Measurements from ENCODE around the gene ANKRD13D.

Gene ANKRD13D

DNA sequence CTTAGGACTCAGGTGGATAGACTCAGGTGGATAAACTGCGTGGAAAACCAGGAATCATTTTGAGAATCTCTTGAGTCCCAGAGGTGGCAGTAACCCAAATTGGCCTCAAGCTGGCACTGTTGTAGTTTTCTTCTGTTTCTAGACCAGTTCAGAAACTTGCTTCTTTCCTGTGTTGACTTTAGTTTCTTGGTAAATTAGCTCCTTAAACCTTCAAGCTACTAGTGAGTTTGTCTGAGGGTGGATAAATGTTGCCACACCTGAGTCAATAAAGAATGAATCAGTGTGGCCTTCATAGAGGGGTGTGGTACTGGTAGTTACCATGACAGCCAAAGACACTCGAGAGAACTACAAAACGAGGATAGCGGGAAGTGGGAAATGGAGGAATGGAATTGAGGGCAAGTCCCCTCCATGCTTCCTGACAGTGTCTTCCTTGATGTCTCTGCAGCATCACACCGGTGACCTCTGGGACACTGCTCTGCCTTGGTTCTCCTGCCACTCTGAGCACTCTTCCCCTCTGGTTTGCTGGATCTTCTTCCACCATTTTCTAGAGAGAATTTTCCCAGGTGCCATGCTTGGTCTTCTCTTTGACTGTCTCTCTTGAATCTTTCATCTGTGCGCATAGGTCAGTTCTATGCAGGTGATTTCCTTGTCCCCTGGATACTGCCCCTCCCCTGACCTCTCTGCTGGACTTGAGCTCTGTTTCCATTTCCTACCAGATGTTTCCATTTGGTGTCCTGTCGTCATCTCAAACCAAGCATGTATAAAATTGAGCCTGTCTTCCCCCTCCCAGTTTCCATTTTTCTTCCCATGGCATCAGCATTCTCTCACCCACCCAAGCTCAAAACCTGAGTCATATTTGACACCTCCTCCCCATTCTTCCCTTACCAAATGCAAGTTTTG is 57.1 kb downstream of the ANKRD13D start:
- no peak overlapping the region for H3K4me3 Mint-ChIP-seq
- H3K27me3 Mint-ChIP-seq: no peaks in the 10 kb centered on the region
- H3K36me3 Mint-ChIP-seq: peaks cover under 1% of the 10 kb centered on the region
- ATAC-seq (ENCODE audit: low read depth) (peak; percentile 54), DNase-seq (ENCODE audit: low spot score in 2 of 2) (no peak)
- peaks cover 43% of the 10 kb centered on the region for H3K4me1 Mint-ChIP-seq
- no peak overlapping the region for H3K27ac Mint-ChIP-seq
- no peaks in the 10 kb centered on the region for H3K9me3 Mint-ChIP-seq

DNA sequence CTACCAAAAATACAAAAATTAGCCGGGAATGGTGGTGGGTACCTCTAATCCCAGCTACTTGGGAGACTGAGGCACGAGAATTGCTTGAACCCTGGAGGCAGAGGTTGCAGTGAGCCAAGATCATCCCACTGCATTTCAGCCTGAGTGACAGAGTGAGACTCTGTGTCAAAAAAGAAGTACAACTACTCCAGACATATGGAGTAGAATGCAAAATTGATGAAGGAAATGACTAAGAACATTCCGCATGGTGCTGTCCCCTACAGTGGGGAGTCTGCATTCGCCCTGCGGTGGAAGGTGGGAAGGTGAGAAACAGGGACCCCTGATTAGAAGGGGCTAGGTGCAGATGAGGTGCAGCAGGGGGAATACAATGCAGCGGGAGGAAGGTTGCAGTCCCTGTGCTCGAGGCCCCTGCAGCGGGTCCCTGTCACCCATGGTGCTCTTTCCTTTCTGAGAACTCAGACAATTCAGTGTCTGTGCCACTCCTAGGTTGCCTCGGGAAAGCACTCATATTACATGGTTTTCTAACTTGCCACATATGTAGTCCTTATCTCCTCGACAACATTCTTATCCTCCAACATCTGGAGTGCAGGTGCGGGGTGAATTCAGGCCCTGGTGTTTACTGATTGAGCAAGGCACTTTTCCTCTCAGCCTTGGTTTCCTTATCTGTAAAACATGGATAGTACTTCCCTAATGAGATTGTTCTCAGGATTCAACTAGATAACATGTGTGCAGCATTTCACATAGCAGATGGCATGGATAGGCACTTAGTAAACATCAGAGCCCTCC is 59.1 kb downstream of the ANKRD13D start:
- Mint-ChIP-seq H3K4me3 (no peak overlapping the region), H3K9me3 (no peaks in the 10 kb centered on the region), H3K36me3 (peaks cover 1% of the 10 kb centered on the region), H3K27me3 (no peaks in the 10 kb centered on the region), H3K4me1 (peaks cover 45% of the 10 kb centered on the region), H3K27ac (peak overlapping the region; percentile 11)
- DNase-seq (ENCODE audit: low spot score in 2 of 2): no peak
- ATAC-seq (ENCODE audit: low read depth): no peak

DNA sequence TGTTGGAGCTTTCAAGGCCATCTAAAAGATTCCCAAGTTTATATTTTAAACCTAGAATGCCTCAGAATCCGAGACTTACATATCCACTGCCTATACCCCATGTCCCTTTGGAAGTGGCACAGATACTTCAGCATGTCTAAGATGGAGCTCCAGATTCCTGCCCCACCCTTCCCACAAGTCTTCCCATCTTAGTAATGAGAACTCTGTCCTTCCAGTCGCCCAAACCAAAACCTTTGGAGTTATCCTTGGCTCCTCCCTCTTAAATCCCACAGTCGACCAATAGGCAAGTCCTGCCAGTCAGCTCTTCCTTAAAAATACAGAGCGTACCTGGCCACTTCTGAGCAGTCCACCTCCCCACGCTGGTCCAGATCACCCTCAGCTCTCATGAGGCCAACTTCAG is 59.9 kb downstream of the ANKRD13D start:
- DNase-seq (ENCODE audit: low spot score in 2 of 2) (no peak), ATAC-seq (ENCODE audit: low read depth) (no peak)
- peaks cover 49% of the 10 kb centered on the region for H3K4me1 Mint-ChIP-seq
- peak overlapping the region; percentile 58 for H3K27ac Mint-ChIP-seq
- H3K27me3 Mint-ChIP-seq: no peaks in the 10 kb centered on the region
- peaks cover 1% of the 10 kb centered on the region for H3K36me3 Mint-ChIP-seq
- H3K9me3 Mint-ChIP-seq: no peaks in the 10 kb centered on the region
- no peak overlapping the region for H3K4me3 Mint-ChIP-seq

DNA sequence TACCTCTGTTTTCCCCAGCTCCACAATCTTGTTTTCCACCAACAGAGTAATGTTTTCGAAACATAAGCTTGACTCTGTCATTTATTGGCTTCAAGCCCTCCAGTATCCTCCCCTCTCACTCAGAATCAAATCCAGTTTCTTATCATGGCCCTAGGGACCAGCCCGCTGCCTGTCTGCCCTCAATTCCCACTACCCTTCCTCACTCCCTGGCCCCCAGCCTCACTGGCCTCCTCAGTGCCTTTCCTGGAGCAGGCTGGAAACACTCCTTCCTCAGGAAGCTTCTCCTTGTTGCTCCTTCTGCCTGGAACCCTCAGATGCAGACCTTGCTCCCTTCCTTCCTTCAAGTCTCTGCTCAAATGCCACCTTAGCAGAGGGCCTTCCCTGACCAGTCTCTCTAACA is 60.4 kb downstream of the ANKRD13D start:
- Mint-ChIP-seq H3K36me3 (peaks cover 1% of the 10 kb centered on the region), H3K27ac (peak overlapping the region; percentile 58), H3K4me1 (peaks cover 50% of the 10 kb centered on the region), H3K27me3 (no peaks in the 10 kb centered on the region), H3K9me3 (no peaks in the 10 kb centered on the region), H3K4me3 (peak overlapping the region; percentile 56)
- DNase-seq (ENCODE audit: low spot score in 2 of 2): no peak
- ATAC-seq (ENCODE audit: low read depth): no peak

DNA sequence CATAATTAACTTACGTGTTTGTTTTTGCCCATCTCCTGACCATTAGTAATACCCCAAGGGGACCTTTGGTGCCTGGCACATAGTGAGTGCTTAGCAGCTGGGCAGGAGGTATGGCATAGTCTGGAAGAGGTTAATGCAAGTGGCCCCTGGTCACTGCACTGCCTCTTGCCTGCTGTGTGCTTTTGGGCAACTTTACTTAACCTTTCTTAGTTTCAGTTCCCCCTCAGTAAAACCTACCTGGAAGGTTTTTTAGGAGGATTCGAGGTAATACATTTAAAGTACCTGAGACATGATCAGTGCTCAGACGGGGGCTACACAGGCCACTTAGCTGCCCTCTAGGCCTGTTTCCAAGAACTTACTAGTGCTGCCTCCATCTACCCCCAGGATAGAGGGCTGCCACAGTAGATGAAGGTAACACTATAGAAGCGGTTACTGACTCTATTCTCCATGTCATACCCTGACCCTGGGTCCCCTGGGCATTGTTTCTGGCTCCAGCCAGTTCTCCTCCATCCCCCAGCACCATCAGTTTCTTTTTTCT is 60.9 kb downstream of the ANKRD13D start:
- Mint-ChIP-seq H3K27me3 (no peaks in the 10 kb centered on the region), H3K4me3 (peak overlapping the region; percentile 56), H3K27ac (peak overlapping the region; percentile 58), H3K36me3 (peaks cover 1% of the 10 kb centered on the region), H3K9me3 (no peaks in the 10 kb centered on the region), H3K4me1 (peaks cover 52% of the 10 kb centered on the region)
- no peak for DNase-seq (ENCODE audit: low spot score in 2 of 2)
- ATAC-seq (ENCODE audit: low read depth): no peak

DNA sequence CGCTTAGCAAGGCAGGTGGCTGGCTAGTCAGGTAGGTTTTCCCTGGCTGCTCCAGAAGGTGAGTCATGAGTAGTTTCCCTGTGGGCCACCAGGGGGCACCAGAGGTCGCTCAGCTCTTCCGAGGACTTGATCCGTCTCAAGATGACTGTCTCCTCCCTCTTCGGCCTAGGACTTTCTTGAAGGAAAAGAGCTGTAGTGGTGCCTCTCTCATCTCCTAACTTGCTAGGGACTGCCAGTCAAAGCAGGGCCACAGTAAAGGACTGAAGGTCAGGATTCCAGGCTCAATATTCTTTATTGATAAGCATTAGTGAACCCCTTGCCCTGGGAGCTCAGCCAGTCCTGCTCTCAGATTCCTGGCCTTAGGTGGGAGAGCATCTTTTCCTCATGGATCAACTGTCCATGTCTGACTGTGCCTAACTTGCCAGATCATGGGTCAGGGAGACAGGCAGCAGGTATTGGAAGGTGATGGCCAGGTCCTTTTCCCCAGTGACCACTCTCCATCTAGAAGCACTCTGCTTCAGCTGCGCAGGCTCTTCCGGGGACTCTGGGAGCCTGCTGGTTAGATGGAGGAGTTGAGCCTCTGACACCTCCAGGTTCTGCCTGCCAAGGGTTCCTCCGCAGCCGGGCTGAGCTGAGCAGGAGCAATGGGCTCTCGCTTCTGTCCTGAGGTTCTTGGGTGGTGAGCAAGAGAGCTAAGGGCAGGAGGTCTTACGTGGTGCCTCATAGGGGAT is 62.3 kb downstream of the ANKRD13D start:
- peak; percentile 59 to 63 for DNase-seq (ENCODE audit: low spot score in 2 of 2)
- Mint-ChIP-seq H3K27me3 (no peaks in the 10 kb centered on the region), H3K27ac (peak overlapping the region; percentile 48), H3K4me3 (peak overlapping the region; percentile 77), H3K4me1 (peaks cover 51% of the 10 kb centered on the region), H3K36me3 (peaks cover 1% of the 10 kb centered on the region), H3K9me3 (no peaks in the 10 kb centered on the region)
- no peak for ATAC-seq (ENCODE audit: low read depth)

Measured in memory B cell (primary cell).